ENCODE results near the gene TOX3.

- TF ChIP-seq CTCF (IDR thresholded peaks at IDR 0.05; ENCODE audit: insufficient read depth, low read length, poor library complexity, severe bottlenecking) (no peak), EZH2phosphoT487 (conservative IDR thresholded peaks at IDR 0.05; ENCODE audit: low read length) (no peak)
Measured at GRCh38 chr16:52547834-52548215, 882 bp upstream of the TOX3 start.

Data from SU-DHL-6 (cell line).